Stimulated activated CD4-positive, alpha-beta T cell treated with anti-CD3 and anti-CD28 coated beads, Interleukin-12 subunit alpha, Interleukin-12 subunit beta, amount 100 ng/mL, for 24 hours (primary cell): Measurements from ENCODE around the gene PRRC1.

ENCODE experiments used
- DNase-seq, 2 experiments: peaks; one replicate each; pipeline ENCODE4 v3.0.0-alpha.2; 2020; ENCODE audit warnings: low read depth in 2 of 2

PRRC1 gene

GRCh38 chr5:127580731-127581130 is 63.3 kb downstream of the PRRC1 start:
- DNase-seq: no peak

GRCh38 chr5:127581450-127581849 is 64.0 kb downstream of the PRRC1 start:
- no peak for DNase-seq

GRCh38 chr5:127582773-127583370 is 65.4 kb downstream of the PRRC1 start:
- DNase-seq: no peak

- no peak for DNase-seq
Observed at GRCh38 chr5:127583866-127584265, 66.4 kb downstream of the PRRC1 start.

GRCh38 chr5:127585661-127586060 is 68.2 kb downstream of the PRRC1 start:
- no peak for DNase-seq

GRCh38 chr5:127586066-127586770 is 68.8 kb downstream of the PRRC1 start:
- DNase-seq: no peak

- DNase-seq: no peak
Observed at GRCh38 chr5:127586811-127587210, 69.4 kb downstream of the PRRC1 start.

- no peak for DNase-seq
Observed at GRCh38 chr5:127587246-127587917, 69.9 kb downstream of the PRRC1 start.

- no peak for DNase-seq
Observed at GRCh38 chr5:127588368-127588767, 70.9 kb downstream of the PRRC1 start.

- no peak for DNase-seq
Observed at GRCh38 chr5:127589309-127590030, 72.0 kb downstream of the PRRC1 start.

GRCh38 chr5:127590156-127590722 is 72.8 kb downstream of the PRRC1 start:
- DNase-seq: no peak

GRCh38 chr5:127595484-127596368 is 78.3 kb downstream of the PRRC1 start:
- no peak for DNase-seq

- DNase-seq: no peak
Observed at GRCh38 chr5:127596501-127596900, 79.1 kb downstream of the PRRC1 start.

- no peak for DNase-seq
Observed at GRCh38 chr5:127599320-127599719, 81.9 kb downstream of the PRRC1 start.

GRCh38 chr5:127599847-127600246 is 82.4 kb downstream of the PRRC1 start:
- DNase-seq: no peak

GRCh38 chr5:127601111-127601510 is 83.7 kb downstream of the PRRC1 start:
- no peak for DNase-seq

GRCh38 chr5:127601601-127602000 is 84.2 kb downstream of the PRRC1 start:
- DNase-seq: no peak

- no peak for DNase-seq
Observed at GRCh38 chr5:127602481-127602880, 85.0 kb downstream of the PRRC1 start.

GRCh38 chr5:127602896-127603844 is 85.7 kb downstream of the PRRC1 start:
- no peak for DNase-seq
